ENCODE results near the gene CDH23.

DNA sequence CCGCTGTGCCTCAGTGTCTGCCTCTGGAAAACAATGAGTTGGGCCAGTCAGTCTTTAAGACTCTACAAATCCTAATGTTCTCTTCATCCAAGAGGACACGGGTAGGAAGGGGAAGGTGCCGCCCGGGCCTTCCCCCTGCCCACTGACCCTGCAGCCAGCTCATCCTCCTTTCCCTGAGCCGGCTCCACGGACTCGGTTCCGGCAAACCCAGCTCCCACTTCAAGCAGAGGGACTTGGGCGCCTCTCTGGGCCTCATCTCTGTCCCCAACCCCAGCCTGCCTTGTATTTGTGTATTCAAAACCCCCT lies 227.2 kb downstream of the CDH23 start:
- TF ChIP-seq, protein P1, sequence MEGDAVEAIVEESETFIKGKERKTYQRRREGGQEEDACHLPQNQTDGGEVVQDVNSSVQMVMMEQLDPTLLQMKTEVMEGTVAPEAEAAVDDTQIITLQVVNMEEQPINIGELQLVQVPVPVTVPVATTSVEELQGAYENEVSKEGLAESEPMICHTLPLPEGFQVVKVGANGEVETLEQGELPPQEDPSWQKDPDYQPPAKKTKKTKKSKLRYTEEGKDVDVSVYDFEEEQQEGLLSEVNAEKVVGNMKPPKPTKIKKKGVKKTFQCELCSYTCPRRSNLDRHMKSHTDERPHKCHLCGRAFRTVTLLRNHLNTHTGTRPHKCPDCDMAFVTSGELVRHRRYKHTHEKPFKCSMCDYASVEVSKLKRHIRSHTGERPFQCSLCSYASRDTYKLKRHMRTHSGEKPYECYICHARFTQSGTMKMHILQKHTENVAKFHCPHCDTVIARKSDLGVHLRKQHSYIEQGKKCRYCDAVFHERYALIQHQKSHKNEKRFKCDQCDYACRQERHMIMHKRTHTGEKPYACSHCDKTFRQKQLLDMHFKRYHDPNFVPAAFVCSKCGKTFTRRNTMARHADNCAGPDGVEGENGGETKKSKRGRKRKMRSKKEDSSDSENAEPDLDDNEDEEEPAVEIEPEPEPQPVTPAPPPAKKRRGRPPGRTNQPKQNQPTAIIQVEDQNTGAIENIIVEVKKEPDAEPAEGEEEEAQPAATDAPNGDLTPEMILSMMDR (conservative IDR thresholded peaks at IDR 0.05): no peak
- TF ChIP-seq EZH2 (IDR thresholded peaks at IDR 0.05; ENCODE audit: low read depth): no peak
